GM12878 (cell line): ENCODE data around the gene STYXL1.

ENCODE experiments used
- CEBPB ChIP-seq, 2 experiments: fragments of 150-350 bp in 1 of 2; IDR thresholded peaks; 2 replicates each; pipeline ENCODE4 v1.6.1; 2012 to 2014; ENCODE audit warnings: low read depth in 2 of 2, low read length in 2 of 2, borderline replicate concordance in 1 of 2, inconsistent platforms in 1 of 2
- EP300 ChIP-seq, 2 experiments: fragments of 150-350 bp in 1 of 2; IDR thresholded peaks; 2 replicates each; pipeline ENCODE4 v1.6.1; 2011 to 2012; ENCODE audit warnings: low read depth in 2 of 2, low read length in 2 of 2, borderline replicate concordance in 1 of 2, improper control_type of control experiment in 1 of 2, inconsistent platforms in 1 of 2; ENCODE audit not compliant: control insufficient read depth in 1 of 2
- GATAD2B ChIP-seq: fragments of 450-650 bp; conservative IDR thresholded peaks from 2 replicates; pipeline ENCODE4 v1.6.1; 2017; ENCODE audit warnings: low read depth, mild to moderate bottlenecking, moderate library complexity
- NBN ChIP-seq: fragments of 450-650 bp; IDR thresholded peaks from 2 replicates; pipeline ENCODE4 v1.6.1; 2016
- NFYB ChIP-seq: IDR thresholded peaks from 2 replicates; pipeline ENCODE4 v1.6.1; 2011; ENCODE audit warnings: low read depth, mild to moderate bottlenecking, low read length, improper control_type of control experiment, moderate library complexity; ENCODE audit not compliant: insufficient read depth
- PAX5 ChIP-seq: IDR thresholded peaks from 2 replicates; pipeline ENCODE4 v1.6.1; 2011; ENCODE audit warnings: low read depth, low read length, borderline replicate concordance
- RELA ChIP-seq: fragments of 450-650 bp; IDR thresholded peaks from 2 replicates; pipeline ENCODE4 v1.8.0; 2014; ENCODE audit warnings: borderline replicate concordance; ENCODE audit not compliant: partially characterized antibody
- ZNF274 ChIP-seq: IDR thresholded peaks from one replicate; pipeline ENCODE4 v1.8.0; 2011; ENCODE audit not compliant: insufficient read length, insufficient read depth

DNA sequence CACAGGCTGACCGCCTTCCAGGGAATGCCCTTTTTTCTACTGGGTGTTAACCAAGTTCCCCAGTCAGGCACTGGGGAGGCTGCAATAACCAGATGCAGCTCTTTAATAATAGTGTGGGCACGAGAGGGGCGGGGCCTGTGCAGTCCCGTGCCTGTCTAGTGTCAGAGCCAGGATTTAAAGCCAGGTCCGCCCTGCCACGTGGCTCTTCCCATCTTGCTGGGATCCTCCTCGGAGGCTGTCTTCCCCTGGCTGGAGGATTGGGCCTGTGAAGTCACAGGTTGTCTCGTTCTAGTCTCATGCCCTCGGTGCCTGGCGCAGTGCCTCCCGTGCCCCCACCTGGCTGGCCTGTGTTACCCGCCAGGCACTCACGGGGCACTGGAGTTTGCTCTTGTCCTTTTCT is 78.6 kb downstream of the STYXL1 start:
- TF ChIP-seq ZNF274 (no peak), CEBPB (IDR thresholded peaks at IDR 0.05; ENCODE audit: borderline replicate concordance in 1 of 2, low read depth in 2 of 2, low read length in 2 of 2) (no peak), EP300 (IDR thresholded peaks at IDR 0.05; ENCODE audit: borderline replicate concordance in 1 of 2, control insufficient read depth in 1 of 2, low read depth in 2 of 2, low read length in 2 of 2) (no peak), RELA (no peak), NFYB (no peak), NBN (no peak), PAX5 (no peak), GATAD2B (no peak)
